SK-N-SH (cell line): ENCODE results near the gene ETF1. TPM values are rescaled to one million over a fixed set of nuclear protein-coding genes. Genes with fewer than 3 reads are reported as not detected.

Experiments
- CTCF ChIA-PET: fragments of 300-600, 350-600 bp; formaldehyde crosslinking; extraction: SDS; loops from one replicate; lab custom pipeline; 2021; lab: Yijun Ruan, JAX
- POLR2A ChIA-PET: fragments of 350-600 bp; sonication (Branson Sonifier 250); formaldehyde crosslinking; extraction: SDS; loops from one replicate; lab custom pipeline; 2020; ENCODE audit warnings: antibody characterized with exemption, inconsistent platforms; lab: Yijun Ruan, JAX
- DNase-seq: peaks from one replicate; pipeline ENCODE4 v3.0.0; 2012
- H2AFZ ChIP-seq: fragments of 200-600 bp; sonication (generic); 2 replicates; pipeline ENCODE4 v1.8.1; 2016; ENCODE audit warnings: antibody characterized with exemption, mild to moderate bottlenecking, low read depth
- H3F3A ChIP-seq: fragments of 200-600 bp; sonication (generic); replicated peaks from 2 replicates; pipeline ENCODE3; 2016; ENCODE audit warnings: antibody characterized with exemption, mild to moderate bottlenecking; ENCODE audit not compliant: insufficient read depth
- H3K27ac ChIP-seq, 2 experiments: fragments of 200-500 bp in 1 of 2; fragments of 200-600 bp in 1 of 2; sonication (Bioruptor generic) in 1 of 2; sonication (generic), shearing (Covaris generic) in 1 of 2; 2 replicates each; pipeline versions ENCODE4 v1.5.1 to v1.6.1; 2014 to 2016; ENCODE audit warnings: low read depth in 2 of 2, inconsistent platforms in 1 of 2, low read length in 1 of 2, mild to moderate bottlenecking in 1 of 2, mixed read lengths in 1 of 2
- H3K27me3 ChIP-seq: fragments of 200-600 bp; sonication (generic), shearing (Covaris generic); 2 replicates; pipeline ENCODE4 v1.6.1; 2016; ENCODE audit warnings: mixed run types; ENCODE audit not compliant: insufficient read depth
- H3K36me3 ChIP-seq, 2 experiments: fragments of 200-500 bp in 1 of 2; fragments of 200-600 bp in 1 of 2; sonication (Bioruptor generic) in 1 of 2; sonication (generic) in 1 of 2; replicated peaks in 1 of 2; 2 replicates each; pipeline versions ENCODE3 to v1.5.1; 2014 to 2016; ENCODE audit warnings: low read length in 1 of 2, mild to moderate bottlenecking in 1 of 2; ENCODE audit not compliant: insufficient read depth in 2 of 2, control insufficient read depth in 1 of 2
- H3K4me1 ChIP-seq, 2 experiments: fragments of 200-500 bp in 1 of 2; fragments of 200-600 bp in 1 of 2; sonication (Bioruptor generic) in 1 of 2; sonication (generic), shearing (Covaris generic) in 1 of 2; 2 replicates each; pipeline versions ENCODE4 v1.5.1 to v1.6.1; 2014 to 2016; ENCODE audit warnings: low read depth in 1 of 2, low read length in 1 of 2, mixed run types in 1 of 2; ENCODE audit not compliant: insufficient read depth in 2 of 2, control insufficient read depth in 1 of 2
- H3K4me2 ChIP-seq: fragments of 200-600 bp; sonication (generic), shearing (Covaris generic); 2 replicates; pipeline ENCODE4 v1.6.1; 2017; ENCODE audit warnings: mixed run types
- H3K4me3 ChIP-seq, 2 experiments: fragments of 200-500 bp in 1 of 2; fragments of 200-600 bp in 1 of 2; sonication (Bioruptor generic) in 1 of 2; sonication (generic), shearing (Covaris generic) in 1 of 2; 2 replicates each; pipeline versions ENCODE4 v1.5.1 to v1.8.1; 2014 to 2016; ENCODE audit warnings: low read depth in 2 of 2, inconsistent platforms in 1 of 2, low read length in 1 of 2, mild to moderate bottlenecking in 1 of 2, mixed read lengths in 1 of 2, moderate library complexity in 1 of 2
- H3K79me2 ChIP-seq: fragments of 200-600 bp; sonication (generic); 2 replicates; pipeline ENCODE4 v1.8.1; 2017; ENCODE audit warnings: mild to moderate bottlenecking; ENCODE audit not compliant: insufficient read depth
- H3K9ac ChIP-seq: fragments of 200-600 bp; sonication (generic); 2 replicates; pipeline ENCODE4 v1.6.1; 2017; ENCODE audit warnings: mixed run types
- H3K9me2 ChIP-seq: fragments of 200-600 bp; sonication (generic); 2 replicates; pipeline ENCODE4 v1.6.1; 2017; ENCODE audit warnings: mixed run types
- H3K9me3 ChIP-seq: fragments of 200-600 bp; sonication (generic); 2 replicates; pipeline ENCODE4 v1.6.1; 2017; ENCODE audit warnings: mixed run types, mild to moderate bottlenecking, moderate library complexity
- H4K20me1 ChIP-seq: fragments of 200-600 bp; sonication (generic); 2 replicates; pipeline ENCODE4 v1.6.1; 2017; ENCODE audit warnings: mild to moderate bottlenecking, mixed run types; ENCODE audit not compliant: insufficient read depth
- CTCF ChIP-seq: fragments of 200-600 bp; sonication (generic); IDR thresholded peaks from 2 replicates; pipeline ENCODE4 v1.6.1; 2017; ENCODE audit warnings: antibody characterized with exemption, mild to moderate bottlenecking, moderate library complexity
- ELF1 ChIP-seq: IDR thresholded peaks from 2 replicates; pipeline ENCODE4 v1.4.0; 2012
- EP300 ChIP-seq, 2 experiments: IDR thresholded peaks; 2 replicates each; pipeline versions ENCODE4 v1.4.0 to v1.6.1; 2012; ENCODE audit warnings: borderline replicate concordance in 1 of 2, low read depth in 1 of 2, low read length in 1 of 2
- EZH2phosphoT487 ChIP-seq: fragments of 200-600 bp; sonication (generic); IDR thresholded peaks from 2 replicates; pipeline ENCODE4 v1.6.1; 2017; ENCODE audit warnings: low read depth, mixed run types, mild to moderate bottlenecking, antibody characterized with exemption, moderate library complexity, borderline replicate concordance
- FOSL2 ChIP-seq: IDR thresholded peaks from 2 replicates; pipeline ENCODE4 v1.4.0; 2012; ENCODE audit warnings: low read depth, mild to moderate bottlenecking, moderate library complexity, borderline replicate concordance
- JUND ChIP-seq: IDR thresholded peaks from 2 replicates; pipeline ENCODE4 v1.4.0; 2012
- MAX ChIP-seq: IDR thresholded peaks from 2 replicates; pipeline ENCODE4 v1.4.0; 2012; ENCODE audit warnings: low read depth
- MXI1 ChIP-seq: IDR thresholded peaks from 2 replicates; pipeline ENCODE4 v1.6.1; 2012; ENCODE audit warnings: mild to moderate bottlenecking, low read depth, low read length, improper control_type of control experiment
- PBX3 ChIP-seq: IDR thresholded peaks from 2 replicates; pipeline ENCODE4; 2012
- POLR2AphosphoS5 ChIP-seq: IDR thresholded peaks from 2 replicates; pipeline ENCODE4 v1.6.1; 2012; ENCODE audit warnings: low read depth, low read length
- RCOR1 ChIP-seq: fragments of 150-350 bp; IDR thresholded peaks from 2 replicates; pipeline ENCODE4 v1.6.1; 2017; ENCODE audit warnings: antibody characterized with exemption, low read length
- REST ChIP-seq: IDR thresholded peaks from 2 replicates; pipeline ENCODE4 v1.6.1; 2012; ENCODE audit warnings: mild to moderate bottlenecking, low read depth, low read length, moderate library complexity
- RFX5 ChIP-seq: IDR thresholded peaks from 2 replicates; pipeline ENCODE4 v1.6.1; 2012; ENCODE audit warnings: mild to moderate bottlenecking, improper control_type of control experiment, low read length
- SIN3A ChIP-seq: IDR thresholded peaks from 2 replicates; pipeline ENCODE4 v1.6.1; 2012; ENCODE audit warnings: low read depth, mild to moderate bottlenecking, low read length, moderate library complexity, borderline replicate concordance
- SMC3 ChIP-seq: IDR thresholded peaks from 2 replicates; pipeline ENCODE4 v1.6.1; 2012; ENCODE audit warnings: low read depth, low read length, improper control_type of control experiment
- USF1 ChIP-seq: IDR thresholded peaks from 2 replicates; pipeline ENCODE4 v1.4.0; 2012; ENCODE audit warnings: low read depth, borderline replicate concordance
- WGBS: methylation state at CpG from one replicate; pipeline ENCODE4 v1.1.6; 2017; ENCODE audit warnings: low lambda C conversion rate; 5-methylcytosine and 5-hydroxymethylcytosine counted together
- polyA plus RNA-seq, 3 experiments: library from polyadenylated mRNA; depleted of rRNA; stranded (reverse); fragments of >200 nt; gene quantifications; 2 replicates each; pipeline ENCODE4 v1.2.3, GENCODE V29; 2012

Gene ETF1
- polyA plus RNA-seq, 1 of the 3 experiments (the other 2 are of a cell fraction): 36.7 TPM

GRCh38 chr5:138557677-138558076, 14.6 kb upstream of the ETF1 start (continued):
- TF ChIP-seq USF1 (no peak), JUND (no peak), PBX3 (no peak)

GRCh38 chr5:138554143-138554542, 11.1 kb upstream of the ETF1 start:
- no peaks in the 10 kb centered on the region for H3K9me2 ChIP-seq
- no peaks in the 10 kb centered on the region for H3K27me3 ChIP-seq
- ChIA-PET POLR2A (interaction anchor here (1.6 kb wide), 1 partner anchor 21 kb away, joined by 5 read pairs; the partner anchor contains the start of gene HSPA9), CTCF (interaction anchor here (1.3 to 1.6 kb wide), 2 partner anchors 8 to 199 kb away, joined by 3 read pairs; no protein-coding TSS in a partner anchor)
- WGBS: 92% methylated on average over 1 of the region's 1 CpG
- peaks cover 66% of the 10 kb centered on the region for H3F3A ChIP-seq
- H3K9ac ChIP-seq: no peak overlapping the region
- no peaks in the 10 kb centered on the region; the same call in 1 of the 2 replicates for H4K20me1 ChIP-seq
- no peak overlapping the region for H3K4me2 ChIP-seq
- no peak for DNase-seq
- H3K79me2 ChIP-seq: peaks cover 31% of the 10 kb centered on the region; the same call in 1 of the 2 replicates
- H3K9me3 ChIP-seq: no peaks in the 10 kb centered on the region
- no peak overlapping the region for H3K4me3 ChIP-seq
- no peak overlapping the region for H2AFZ ChIP-seq
- no peak overlapping the region; a peak in 1 of 4 replicates for H3K27ac ChIP-seq
- no peaks in the 10 kb centered on the region for H3K4me1 ChIP-seq
- TF ChIP-seq POLR2AphosphoS5 (no peak), RFX5 (no peak), EP300 (IDR thresholded peaks at IDR 0.05; ENCODE audit: borderline replicate concordance in 1 of 2, low read depth in 1 of 2, low read length in 1 of 2) (no peak), FOSL2 (no peak)
- TF ChIP-seq, all 33 proteins: peak for 0
- H3K36me3 ChIP-seq: peaks cover 53 to 54% of the 10 kb centered on the region in 2 experiments

- no peak overlapping the region for H3K9ac ChIP-seq
- no peak overlapping the region for H3K27ac ChIP-seq
- CTCF ChIA-PET: interaction anchor here (1.6 kb wide), 1 partner anchor 199 kb away, joined by 3 read pairs; no protein-coding TSS in a partner anchor
- H3F3A ChIP-seq: peaks cover 64% of the 10 kb centered on the region
- no peak for DNase-seq
- H2AFZ ChIP-seq: no peak overlapping the region
- TF ChIP-seq MAX (no peak), EZH2phosphoT487 (no peak), SMC3 (no peak), SIN3A (no peak), RCOR1 (no peak), ELF1 (no peak), CTCF (no peak), MXI1 (no peak), JUND (no peak), REST (no peak)
- POLR2A ChIA-PET: interaction anchor here (0.5 to 1.6 kb wide), 3 partner anchors 8 to 48 kb away, joined by 4 to 5 read pairs (median 4); partner anchors contain the start of gene HSPA9
- H3K36me3 ChIP-seq: peaks cover 49 to 50% of the 10 kb centered on the region in 2 experiments
- no peak overlapping the region for H3K4me2 ChIP-seq
- H4K20me1 ChIP-seq: no peaks in the 10 kb centered on the region; the same call in 1 of the 2 replicates
- H3K4me1 ChIP-seq: no peaks in the 10 kb centered on the region
- no peaks in the 10 kb centered on the region for H3K9me2 ChIP-seq
- peaks cover 36% of the 10 kb centered on the region; the same call in 1 of the 2 replicates for H3K79me2 ChIP-seq
- no peaks in the 10 kb centered on the region for H3K9me3 ChIP-seq
- 91% methylated on average over 5 of the region's 5 CpGs for WGBS
- no peaks in the 10 kb centered on the region for H3K27me3 ChIP-seq
- H3K4me3 ChIP-seq: no peak overlapping the region
Measured at GRCh38 chr5:138553437-138554095, 10.5 kb upstream of the ETF1 start.
